MM.1S (cell line): ENCODE measurements around the gene FCHSD2.
"Not testable (repeated sequence)": the region's sequence is repeated elsewhere in the genome, so short reads cannot be mapped to it uniquely, and the experiment has no call there.

Experiments used
- DNase-seq: peaks from one replicate; pipeline ENCODE4 v3.0.0-alpha.2; 2015
- H2AFZ ChIP-seq: fragments of 300-600 bp; sonication (generic); 2 replicates; pipeline ENCODE4 v1.6.0; 2016; ENCODE audit warnings: antibody characterized with exemption, low read length
- H3F3A ChIP-seq: fragments of 300-600 bp; sonication (generic); 2 replicates; pipeline ENCODE4 v1.6.1; 2016; ENCODE audit warnings: mild to moderate bottlenecking, antibody characterized with exemption, low read length, moderate library complexity, mixed read lengths; ENCODE audit not compliant: insufficient read depth
- H3K27ac ChIP-seq: fragments of 300-600 bp; sonication (generic); 2 replicates; pipeline ENCODE4 v1.5.1; 2016; ENCODE audit warnings: mild to moderate bottlenecking, low read length
- H3K27me3 ChIP-seq: fragments of 300-600 bp; sonication (generic); replicated peaks from 2 replicates; pipeline ENCODE4 v1.6.0; 2016; ENCODE audit warnings: low read length; ENCODE audit not compliant: insufficient read depth
- H3K36me3 ChIP-seq: fragments of 300-600 bp; sonication (generic); replicated peaks from 2 replicates; pipeline ENCODE4 v1.6.1; 2016; ENCODE audit warnings: mild to moderate bottlenecking, low read length, mixed read lengths; ENCODE audit not compliant: insufficient read depth
- H3K4me1 ChIP-seq: fragments of 300-600 bp; sonication (generic); 2 replicates; pipeline ENCODE4 v1.6.1; 2016; ENCODE audit warnings: low read length, mixed read lengths
- H3K4me2 ChIP-seq: fragments of 300-600 bp; sonication (generic); 2 replicates; pipeline ENCODE4 v1.6.0; 2016; ENCODE audit warnings: low read depth, low read length
- H3K4me3 ChIP-seq: fragments of 300-600 bp; sonication (generic); 2 replicates; pipeline ENCODE4 v1.5.1; 2016; ENCODE audit warnings: low read length, mixed read lengths
- H3K79me2 ChIP-seq: fragments of 300-600 bp; sonication (generic); 2 replicates; pipeline ENCODE4 v1.6.1; 2016; ENCODE audit warnings: mixed run types, low read length, mixed read lengths
- H3K9ac ChIP-seq: fragments of 300-600 bp; sonication (generic); 2 replicates; pipeline ENCODE4 v1.6.1; 2016; ENCODE audit warnings: low read length, mixed read lengths
- H3K9me2 ChIP-seq: fragments of 300-600 bp; sonication (generic); replicated peaks from 2 replicates; pipeline ENCODE4 v1.6.1; 2016; ENCODE audit warnings: mild to moderate bottlenecking, low read length, mixed read lengths; ENCODE audit not compliant: insufficient read depth
- H3K9me3 ChIP-seq: fragments of 300-600 bp; sonication (generic); replicated peaks from 2 replicates; pipeline ENCODE4 v1.6.1; 2016; ENCODE audit warnings: mild to moderate bottlenecking, low read length, mixed read lengths; ENCODE audit not compliant: insufficient read depth
- H4K20me1 ChIP-seq: fragments of 300-600 bp; sonication (generic); 2 replicates; pipeline ENCODE4 v1.6.1; 2016; ENCODE audit warnings: mild to moderate bottlenecking, low read length, moderate library complexity, mixed read lengths; ENCODE audit not compliant: insufficient read depth
- CTCF ChIP-seq: fragments of 300-600 bp; sonication (generic); IDR thresholded peaks from 2 replicates; pipeline ENCODE4 v1.5.1; 2016; ENCODE audit warnings: antibody characterized with exemption, low read length, mixed read lengths
- EZH2 ChIP-seq: fragments of 300-600 bp; sonication (generic); optimal IDR thresholded peaks from 2 replicates; pipeline ENCODE3; 2017; ENCODE audit warnings: low read depth, mild to moderate bottlenecking, antibody characterized with exemption, low read length, mixed read lengths
- EZH2phosphoT487 ChIP-seq: fragments of 300-600 bp; sonication (generic); IDR thresholded peaks from 2 replicates; pipeline ENCODE4 v1.6.1; 2018; ENCODE audit warnings: antibody characterized with exemption, low read length

The FCHSD2 gene

DNA sequence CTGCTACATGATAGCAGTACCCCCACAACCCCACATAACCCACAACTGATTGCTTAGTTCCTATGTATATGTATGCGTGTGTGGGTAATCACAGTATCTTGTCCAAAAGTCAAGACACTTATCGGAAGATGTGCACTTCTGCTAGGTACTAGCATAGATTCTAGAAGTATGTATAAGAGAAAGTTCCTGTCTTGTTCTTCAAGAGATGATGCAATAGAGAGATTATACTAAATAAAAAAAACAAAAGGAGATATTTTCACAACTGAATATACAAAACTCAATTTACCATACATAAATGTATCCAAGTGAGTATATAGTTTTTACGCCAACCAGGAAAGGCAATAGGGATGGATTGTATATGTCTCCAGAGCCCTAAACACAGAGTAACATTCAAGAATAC lies 112.0 kb downstream of the FCHSD2 start:
- no peak overlapping the region for H2AFZ ChIP-seq
- TF ChIP-seq CTCF (no peak), EZH2phosphoT487 (no peak), EZH2 (no peak)
- peaks cover 10% of the 10 kb centered on the region; the same call in 1 of the 2 replicates for H3K36me3 ChIP-seq
- H3K9me2 ChIP-seq, result no peaks in the 10 kb centered on the region
- no peaks in the 10 kb centered on the region for H4K20me1 ChIP-seq
- H3K4me1 ChIP-seq, result no peaks in the 10 kb centered on the region
- H3K9me3 ChIP-seq, result no peaks in the 10 kb centered on the region
- no peak overlapping the region for H3K9ac ChIP-seq
- H3K79me2 ChIP-seq, result peaks cover 77% of the 10 kb centered on the region
- H3K27ac ChIP-seq, result no peak overlapping the region
- no peaks in the 10 kb centered on the region for H3K27me3 ChIP-seq
- H3K4me3 ChIP-seq, result no peak overlapping the region
- H3F3A ChIP-seq, result no peaks in the 10 kb centered on the region
- no peak overlapping the region for H3K4me2 ChIP-seq
- no peak for DNase-seq

DNA sequence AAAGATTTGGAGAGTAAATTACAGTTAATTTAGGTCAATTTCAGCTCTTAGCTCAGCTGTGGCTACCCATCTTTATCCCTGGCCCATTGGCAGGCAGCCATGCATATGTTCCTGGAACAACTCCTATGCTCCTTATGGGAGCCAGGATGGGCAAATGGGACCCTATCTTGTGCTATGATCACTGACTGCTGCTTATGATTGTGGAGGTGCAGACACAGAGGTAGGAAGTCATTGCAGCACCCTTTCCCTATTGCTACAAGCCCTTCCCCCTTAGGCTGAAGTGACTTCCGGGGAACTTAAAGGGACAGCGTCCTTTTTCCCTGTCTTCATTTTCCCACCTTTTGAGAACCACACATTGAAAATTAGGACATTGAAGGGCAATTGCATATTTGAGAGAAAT lies 112.7 kb downstream of the FCHSD2 start:
- Histone ChIP-seq H3K4me3 (no peak overlapping the region), H3K9me3 (no peaks in the 10 kb centered on the region), H3K4me1 (no peaks in the 10 kb centered on the region), H4K20me1 (0 out of 2 replicates have a peak, but pooled peaks cover 2% of the 10 kb centered on the region), H3K9ac (no peak overlapping the region), H3K4me2 (no peak overlapping the region), H3K9me2 (no peaks in the 10 kb centered on the region), H3K36me3 (peaks cover 10% of the 10 kb centered on the region; the same call in 1 of the 2 replicates), H3F3A (no peaks in the 10 kb centered on the region), H3K79me2 (peaks cover 82% of the 10 kb centered on the region), H2AFZ (no peak overlapping the region), H3K27ac (no peak overlapping the region), H3K27me3 (no peaks in the 10 kb centered on the region)
- DNase-seq, result no peak
- no peak for TF ChIP-seq EZH2

- Histone ChIP-seq H2AFZ (no peak overlapping the region), H3K36me3 (peaks cover 10% of the 10 kb centered on the region; the same call in 1 of the 2 replicates), H3K27me3 (no peaks in the 10 kb centered on the region), H4K20me1 (0 out of 2 replicates have a peak, but pooled peaks cover 2% of the 10 kb centered on the region), H3F3A (no peaks in the 10 kb centered on the region), H3K9ac (no peak overlapping the region), H3K79me2 (peaks cover 87% of the 10 kb centered on the region), H3K4me3 (no peak overlapping the region), H3K27ac (no peak overlapping the region), H3K4me2 (no peak overlapping the region), H3K9me2 (no peaks in the 10 kb centered on the region), H3K4me1 (no peaks in the 10 kb centered on the region), H3K9me3 (no peaks in the 10 kb centered on the region)
- TF ChIP-seq CTCF, result no peak
- no peak for TF ChIP-seq EZH2
- TF ChIP-seq EZH2phosphoT487, result no peak
- DNase-seq, result no peak
These were observed 113.5 kb downstream of the FCHSD2 start for GRCh38 chr11:73028611-73029010.

DNA sequence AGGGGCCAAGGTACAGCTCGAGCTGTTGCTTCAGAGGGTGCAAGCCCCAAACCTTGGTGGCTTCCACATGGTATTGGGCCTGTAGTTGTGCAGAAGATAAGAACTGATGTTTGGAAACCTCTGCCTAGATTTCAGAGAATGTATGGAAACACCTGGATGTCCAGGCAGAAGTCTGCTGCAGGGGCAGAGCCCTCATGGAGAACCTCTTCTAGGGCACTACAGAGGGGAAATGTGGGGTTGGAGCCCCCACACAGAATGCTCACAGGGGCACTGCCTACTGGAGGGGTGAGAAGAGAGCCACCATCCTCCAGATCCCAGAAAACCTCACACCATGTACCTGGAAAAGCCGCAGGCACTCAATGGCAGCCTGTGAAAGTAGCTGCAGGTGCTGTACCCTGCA lies 114.3 kb downstream of the FCHSD2 start:
- H3K79me2 ChIP-seq, result peaks cover 90% of the 10 kb centered on the region
- not testable (repeated sequence) for DNase-seq, H3F3A ChIP-seq, H3K27me3 ChIP-seq, H3K36me3 ChIP-seq, H3K27ac ChIP-seq, H3K4me1 ChIP-seq, H3K9ac ChIP-seq, H3K9me2 ChIP-seq, H3K4me3 ChIP-seq, H3K9me3 ChIP-seq, H4K20me1 ChIP-seq, H3K4me2 ChIP-seq, H2AFZ ChIP-seq
